ENCODE data around the gene GABRG3.

- no peak for TF ChIP-seq HDAC2 (IDR thresholded peaks at IDR 0.05)
- TF ChIP-seq MAZ (IDR thresholded peaks at IDR 0.05; ENCODE audit: borderline replicate concordance, low read depth, low read length), result no peak
- TF ChIP-seq, protein P1, sequence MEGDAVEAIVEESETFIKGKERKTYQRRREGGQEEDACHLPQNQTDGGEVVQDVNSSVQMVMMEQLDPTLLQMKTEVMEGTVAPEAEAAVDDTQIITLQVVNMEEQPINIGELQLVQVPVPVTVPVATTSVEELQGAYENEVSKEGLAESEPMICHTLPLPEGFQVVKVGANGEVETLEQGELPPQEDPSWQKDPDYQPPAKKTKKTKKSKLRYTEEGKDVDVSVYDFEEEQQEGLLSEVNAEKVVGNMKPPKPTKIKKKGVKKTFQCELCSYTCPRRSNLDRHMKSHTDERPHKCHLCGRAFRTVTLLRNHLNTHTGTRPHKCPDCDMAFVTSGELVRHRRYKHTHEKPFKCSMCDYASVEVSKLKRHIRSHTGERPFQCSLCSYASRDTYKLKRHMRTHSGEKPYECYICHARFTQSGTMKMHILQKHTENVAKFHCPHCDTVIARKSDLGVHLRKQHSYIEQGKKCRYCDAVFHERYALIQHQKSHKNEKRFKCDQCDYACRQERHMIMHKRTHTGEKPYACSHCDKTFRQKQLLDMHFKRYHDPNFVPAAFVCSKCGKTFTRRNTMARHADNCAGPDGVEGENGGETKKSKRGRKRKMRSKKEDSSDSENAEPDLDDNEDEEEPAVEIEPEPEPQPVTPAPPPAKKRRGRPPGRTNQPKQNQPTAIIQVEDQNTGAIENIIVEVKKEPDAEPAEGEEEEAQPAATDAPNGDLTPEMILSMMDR (IDR thresholded peaks at IDR 0.05), result no peak
- no peak for TF ChIP-seq REST (IDR thresholded peaks at IDR 0.05)
- no peak for TF ChIP-seq CBX2 (IDR thresholded peaks at IDR 0.05; ENCODE audit: borderline replicate concordance, low read depth)
- TF ChIP-seq POLR2A (IDR thresholded peaks at IDR 0.05; ENCODE audit: low read length), result no peak
- TF ChIP-seq RFX5 (IDR thresholded peaks at IDR 0.05), result no peak
- TF ChIP-seq JUN (IDR thresholded peaks at IDR 0.05), result no peak
- TF ChIP-seq KDM1A (IDR thresholded peaks at IDR 0.05; ENCODE audit: low read depth), result no peak
- no peak for TF ChIP-seq EP300 (IDR thresholded peaks at IDR 0.05)
- TF ChIP-seq FOSL2 (IDR thresholded peaks at IDR 0.05), result no peak
- no peak for TF ChIP-seq FOSL2 (CRISPR knock-in tag; IDR thresholded peaks at IDR 0.05)
Observed at GRCh38 chr15:27458345-27459084, 487.5 kb downstream of the GABRG3 start.
